ENCODE measurements around the gene CLIC4. TPM values are rescaled to one million over a fixed set of nuclear protein-coding genes. Genes with fewer than 3 reads are reported as not detected.
"Not testable (repeated sequence)": the region's sequence is repeated elsewhere in the genome, so short reads cannot be mapped to it uniquely, and the experiment has no call there.

The CLIC4 gene
- total RNA-seq, result 169 TPM
- long read RNA-seq, full-length matches to known transcripts, result 42 of 61 reads
- long read RNA-seq, partial matches to known transcripts, result 1 of 61 reads
- long read RNA-seq, other reads (novel, unspliced or antisense), result 18 of 61 reads

DNA sequence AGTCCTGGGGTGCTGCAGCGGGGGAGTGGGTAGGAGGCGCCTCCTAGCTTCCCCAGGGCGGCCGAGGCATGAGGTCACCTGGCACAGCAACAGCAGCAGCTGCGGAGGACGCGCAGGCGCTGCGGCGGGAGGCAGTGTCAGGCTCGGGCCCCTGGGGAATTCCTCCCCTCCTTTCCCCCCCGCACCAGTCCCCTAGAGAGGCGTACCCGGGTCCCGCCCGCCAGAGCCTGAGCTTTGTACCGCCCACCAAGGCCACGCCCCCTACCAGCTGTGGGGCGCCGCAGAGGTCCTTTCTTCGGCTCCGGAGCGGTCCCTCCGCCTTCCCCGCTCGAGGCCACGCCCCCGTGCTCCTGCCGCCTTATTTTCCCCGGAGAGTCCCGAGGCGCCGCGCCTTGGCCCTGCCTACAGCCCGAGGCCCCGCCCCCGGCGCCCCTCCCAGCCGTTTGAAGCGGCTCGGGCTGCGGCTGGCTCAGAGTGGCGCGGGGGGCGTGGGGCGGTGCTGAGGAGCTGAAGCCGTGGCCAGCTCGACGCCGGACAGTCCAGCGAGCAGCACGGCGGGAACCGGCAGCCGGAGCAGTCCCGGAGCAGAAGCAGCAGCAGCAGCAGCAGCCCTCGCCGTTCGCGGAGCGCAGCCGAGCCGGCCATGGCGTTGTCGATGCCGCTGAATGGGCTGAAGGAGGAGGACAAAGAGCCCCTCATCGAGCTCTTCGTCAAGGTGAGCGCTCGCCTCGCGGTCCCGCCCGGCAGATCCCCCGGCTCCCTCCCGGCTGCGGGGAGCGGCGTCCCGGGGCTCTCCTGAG is at the start of gene CLIC4:
TSS of gene CLIC4 (plus strand) at position 537 of the 800 bp plus-strand sequence. CDS start at position 644, 107 bp downstream.
- peak; percentile 100 for DNase-seq (ENCODE audit: low spot score)

- DNase-seq (ENCODE audit: low spot score), result no peak
Observed at GRCh38 chr1:24696041-24696755, 49.0 kb upstream of the CLIC4 start.

GRCh38 chr1:24696756-24697330 is 48.4 kb upstream of the CLIC4 start:
- DNase-seq (ENCODE audit: low spot score), result no peak

DNA sequence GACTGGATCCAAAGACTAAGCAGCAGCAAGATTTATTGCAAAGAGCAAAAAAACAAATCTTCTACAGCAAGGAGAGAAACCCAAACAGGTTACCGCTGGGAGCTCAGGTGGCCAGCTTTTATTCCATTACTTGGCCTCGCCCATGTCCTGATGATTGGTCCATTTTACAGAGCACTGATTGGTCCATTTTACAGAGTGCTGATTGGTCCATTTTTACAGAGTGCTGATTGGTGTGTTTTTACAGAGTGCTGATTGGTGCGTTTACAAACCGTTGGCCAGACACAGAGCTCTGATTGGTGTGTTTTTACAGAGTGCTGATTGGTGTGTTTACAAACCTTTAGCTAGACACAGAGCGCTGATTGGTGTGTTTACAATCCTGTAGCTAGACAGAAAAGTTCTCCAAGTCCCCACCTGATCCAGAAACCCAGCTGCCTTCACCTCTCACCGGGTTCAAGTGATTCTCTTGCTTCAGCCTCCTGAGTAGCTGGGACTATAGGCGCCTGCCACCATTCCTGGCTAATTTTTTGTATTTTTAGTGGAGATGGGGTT is 47.7 kb upstream of the CLIC4 start:
- not testable (repeated sequence) for DNase-seq (ENCODE audit: low spot score)

- not testable (repeated sequence) for DNase-seq (ENCODE audit: low spot score)
Observed at GRCh38 chr1:24698326-24698725, 46.9 kb upstream of the CLIC4 start.

GRCh38 chr1:24699628-24700027 is 45.6 kb upstream of the CLIC4 start:
- no peak for DNase-seq (ENCODE audit: low spot score)

DNA sequence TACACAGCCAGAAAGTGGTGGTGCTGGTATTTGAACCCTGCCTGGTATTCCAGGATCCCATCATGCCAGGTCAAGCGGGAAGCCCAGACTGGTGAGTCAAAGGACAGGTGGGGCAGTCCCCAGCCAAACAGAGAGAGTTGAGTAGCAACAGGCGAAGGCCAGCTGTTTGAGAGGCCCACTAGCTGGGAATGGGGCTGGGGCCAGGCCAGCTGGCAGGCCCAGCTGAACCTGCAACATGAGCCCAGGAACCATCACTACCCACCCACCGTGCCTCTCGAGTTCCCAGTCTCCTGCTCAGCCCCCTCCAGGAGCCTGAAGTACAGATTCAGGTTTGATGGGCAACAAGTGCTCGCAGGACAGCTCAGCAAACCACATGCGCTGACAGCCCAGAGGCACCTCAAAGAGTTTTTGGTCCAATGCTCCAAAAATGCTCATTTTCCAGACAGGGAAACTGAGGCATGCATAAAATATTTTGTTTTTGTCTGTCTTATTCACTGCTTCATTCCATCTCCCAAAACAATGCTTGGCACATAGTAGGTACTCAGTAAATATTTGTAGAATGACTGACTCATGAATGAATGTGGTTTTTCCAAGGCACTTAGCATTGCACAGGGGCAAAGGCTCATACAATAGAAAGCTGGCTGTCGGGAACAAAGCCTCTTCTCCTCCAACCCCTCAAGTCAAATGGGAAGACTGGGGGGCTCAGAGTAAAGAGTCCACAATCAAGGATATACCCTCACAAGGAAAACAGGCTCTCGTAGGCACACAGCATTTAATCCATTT is 42.5 kb upstream of the CLIC4 start:
- no peak for DNase-seq (ENCODE audit: low spot score)

GRCh38 chr1:24704411-24705259 is 40.6 kb upstream of the CLIC4 start:
- no peak for DNase-seq (ENCODE audit: low spot score)

DNA sequence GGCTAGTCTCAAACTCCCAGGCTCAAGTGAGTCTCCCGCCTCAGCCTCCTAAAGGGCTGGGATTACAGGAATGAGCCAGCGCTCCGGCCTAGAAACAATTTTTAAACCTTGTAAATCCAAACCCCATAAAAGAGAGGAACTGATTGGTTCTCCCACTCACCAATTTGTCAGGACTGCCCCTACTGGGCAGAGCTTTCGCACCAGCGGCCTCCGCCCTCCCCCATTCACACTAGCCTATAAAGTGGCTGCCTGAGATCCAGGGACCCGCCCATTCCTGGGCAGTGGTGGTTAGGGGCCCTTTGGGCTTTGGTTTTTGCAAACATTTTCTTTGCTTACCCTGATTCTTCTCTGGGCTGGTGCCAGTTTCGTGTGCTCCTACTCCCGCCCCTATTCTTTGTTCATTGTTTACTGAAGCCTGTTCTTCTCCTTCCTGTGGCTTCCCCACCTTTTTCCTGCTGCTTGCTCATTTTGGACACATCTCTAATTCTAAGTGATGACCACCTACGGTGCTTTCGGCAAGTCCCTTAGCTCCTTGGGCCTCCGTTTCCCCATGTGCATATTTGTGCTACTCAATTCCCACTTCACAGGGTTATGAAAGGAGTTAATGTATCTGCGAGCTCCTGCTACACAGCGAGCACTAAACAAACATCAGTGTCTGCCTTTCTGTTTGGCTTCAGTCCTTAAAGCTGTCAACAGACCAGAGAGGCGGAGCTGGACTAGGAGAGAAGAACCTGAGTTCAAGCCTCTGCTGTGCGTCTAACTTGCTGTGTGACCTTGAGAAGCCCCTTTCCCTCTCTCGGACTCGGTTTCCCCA is 39.8 kb upstream of the CLIC4 start:
- peak; percentile 91 for DNase-seq (ENCODE audit: low spot score)

GRCh38 chr1:24706074-24706389 is 39.2 kb upstream of the CLIC4 start:
- not testable (repeated sequence) for DNase-seq (ENCODE audit: low spot score)

- DNase-seq (ENCODE audit: low spot score), result no peak
Observed at GRCh38 chr1:24707687-24708086, 37.6 kb upstream of the CLIC4 start.

GRCh38 chr1:24708938-24709337 is 36.3 kb upstream of the CLIC4 start:
- DNase-seq (ENCODE audit: low spot score), result no peak

DNA sequence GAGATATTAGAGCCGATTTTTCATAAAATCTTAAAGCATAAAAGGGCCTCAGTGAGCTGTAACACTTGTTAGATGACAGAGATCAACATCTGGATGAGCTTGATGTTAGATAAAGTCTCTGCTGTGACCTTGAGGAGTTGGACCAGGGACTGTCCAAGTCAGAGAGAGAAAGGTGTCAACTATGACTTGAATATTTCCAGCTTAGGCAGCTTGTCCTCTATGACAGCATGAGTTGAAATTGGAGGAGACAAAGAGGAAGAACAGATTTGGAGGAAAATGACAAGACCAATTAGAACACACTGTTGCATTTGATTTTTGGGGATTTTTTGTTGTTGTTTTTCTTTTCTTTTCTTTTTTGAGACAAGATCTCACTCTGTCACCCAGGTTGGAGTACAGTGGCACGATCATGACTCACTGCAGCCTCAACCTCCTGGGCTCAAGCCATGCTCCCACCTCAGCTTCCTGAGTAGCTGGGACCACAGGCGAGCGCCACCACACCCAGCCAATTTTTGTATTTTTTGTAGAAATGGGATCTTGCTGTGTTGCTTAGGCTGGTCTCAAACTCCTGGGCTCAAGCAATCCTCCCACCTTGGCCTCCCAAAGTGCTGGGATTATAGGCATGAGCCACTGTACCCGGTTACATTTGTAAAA is 35.3 kb upstream of the CLIC4 start:
- DNase-seq (ENCODE audit: low spot score), result no peak

GRCh38 chr1:24711329-24711728 is 33.9 kb upstream of the CLIC4 start:
- DNase-seq (ENCODE audit: low spot score), result no peak

- DNase-seq (ENCODE audit: low spot score), result no peak
Observed at GRCh38 chr1:24713176-24713575, 32.1 kb upstream of the CLIC4 start.

DNA sequence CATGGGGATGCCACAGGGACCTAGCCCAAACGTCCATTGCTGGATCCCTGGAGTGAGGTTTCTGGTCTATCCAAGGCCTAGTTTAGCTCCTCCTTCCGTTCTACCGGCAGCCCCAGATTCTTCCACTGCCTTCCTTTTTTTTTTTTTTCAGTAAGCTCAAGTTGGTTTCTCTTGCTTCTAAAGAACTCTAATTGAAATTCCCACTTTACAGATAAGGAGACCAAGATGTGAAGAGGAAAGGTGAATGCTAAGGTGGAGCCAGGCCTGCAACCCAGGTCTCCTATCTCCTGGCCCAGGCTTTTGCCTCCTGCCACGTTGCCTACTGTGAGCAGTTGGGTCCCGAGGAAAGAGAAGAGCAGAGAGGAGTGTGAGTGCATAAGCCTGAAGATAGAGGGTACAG is 31.5 kb upstream of the CLIC4 start:
- DNase-seq (ENCODE audit: low spot score), result no peak

GRCh38 chr1:24714859-24715520 is 30.3 kb upstream of the CLIC4 start:
- DNase-seq (ENCODE audit: low spot score), result no peak

DNA sequence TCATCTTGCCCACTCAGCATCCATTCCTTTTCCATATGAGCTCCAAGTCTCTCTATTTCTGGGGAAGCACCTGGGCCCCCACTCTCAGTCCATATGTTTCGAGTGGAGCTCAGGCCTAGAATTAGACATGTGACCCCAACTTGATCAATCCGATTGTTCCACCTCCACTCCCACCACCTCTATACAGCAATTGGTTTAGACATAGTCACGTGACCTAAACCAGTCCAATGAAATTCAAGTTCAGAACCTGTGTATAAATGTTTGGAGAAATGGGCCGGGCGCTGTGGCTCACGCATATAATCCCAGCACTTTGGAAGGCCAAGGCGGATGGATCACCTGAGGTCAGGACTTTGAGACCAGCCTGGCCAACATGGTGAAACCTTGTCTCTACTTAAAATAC is 29.6 kb upstream of the CLIC4 start:
- DNase-seq (ENCODE audit: low spot score), result no peak
